H1 (cell line): ENCODE measurements around the gene GNL2.

Experiments
- CREB1 ChIP-seq: IDR thresholded peaks from 2 replicates; pipeline ENCODE4 v1.6.1; 2012; ENCODE audit warnings: inconsistent platforms
- FOSL1 ChIP-seq: IDR thresholded peaks from 2 replicates; pipeline ENCODE4 v1.6.1; 2011; ENCODE audit warnings: mild to moderate bottlenecking, low read depth, low read length, moderate library complexity; ENCODE audit not compliant: insufficient read depth
- JUND ChIP-seq: IDR thresholded peaks from 2 replicates; pipeline ENCODE4 v1.6.1; 2011; ENCODE audit warnings: mild to moderate bottlenecking, improper control_type of control experiment, low read length
- POLR2A ChIP-seq, 2 experiments: IDR thresholded peaks; 1 replicate in 1 of 2; 2 replicates in 1 of 2; pipeline ENCODE4 v1.6.1; 2011; ENCODE audit warnings: low read depth in 2 of 2, low read length in 2 of 2, mild to moderate bottlenecking in 2 of 2; ENCODE audit errors: control extremely low read depth in 1 of 2
- RNF2 ChIP-seq: fragments of 200-900, 300-1000 bp; sonication (generic); IDR thresholded peaks from 2 replicates; pipeline ENCODE4 v1.7.1; 2016; ENCODE audit warnings: borderline replicate concordance, low read depth, mild to moderate bottlenecking, antibody characterized with exemption, low read length; ENCODE audit not compliant: poor library complexity, severe bottlenecking; ENCODE audit errors: missing control alignments
- TF ChIP-seq, protein P1 (sequence below), 3 experiments: IDR thresholded peaks; 1 replicate in 2 of 3; 2 replicates in 1 of 3; pipeline versions ENCODE4 v1.5.1 to v1.6.1; 2011; ENCODE audit warnings: low read length in 3 of 3, mild to moderate bottlenecking in 3 of 3, inconsistent platforms in 2 of 3, low read depth in 1 of 3, moderate library complexity in 1 of 3; ENCODE audit not compliant: insufficient read depth in 1 of 3; ENCODE audit errors: control extremely low read depth in 1 of 3

DNA sequence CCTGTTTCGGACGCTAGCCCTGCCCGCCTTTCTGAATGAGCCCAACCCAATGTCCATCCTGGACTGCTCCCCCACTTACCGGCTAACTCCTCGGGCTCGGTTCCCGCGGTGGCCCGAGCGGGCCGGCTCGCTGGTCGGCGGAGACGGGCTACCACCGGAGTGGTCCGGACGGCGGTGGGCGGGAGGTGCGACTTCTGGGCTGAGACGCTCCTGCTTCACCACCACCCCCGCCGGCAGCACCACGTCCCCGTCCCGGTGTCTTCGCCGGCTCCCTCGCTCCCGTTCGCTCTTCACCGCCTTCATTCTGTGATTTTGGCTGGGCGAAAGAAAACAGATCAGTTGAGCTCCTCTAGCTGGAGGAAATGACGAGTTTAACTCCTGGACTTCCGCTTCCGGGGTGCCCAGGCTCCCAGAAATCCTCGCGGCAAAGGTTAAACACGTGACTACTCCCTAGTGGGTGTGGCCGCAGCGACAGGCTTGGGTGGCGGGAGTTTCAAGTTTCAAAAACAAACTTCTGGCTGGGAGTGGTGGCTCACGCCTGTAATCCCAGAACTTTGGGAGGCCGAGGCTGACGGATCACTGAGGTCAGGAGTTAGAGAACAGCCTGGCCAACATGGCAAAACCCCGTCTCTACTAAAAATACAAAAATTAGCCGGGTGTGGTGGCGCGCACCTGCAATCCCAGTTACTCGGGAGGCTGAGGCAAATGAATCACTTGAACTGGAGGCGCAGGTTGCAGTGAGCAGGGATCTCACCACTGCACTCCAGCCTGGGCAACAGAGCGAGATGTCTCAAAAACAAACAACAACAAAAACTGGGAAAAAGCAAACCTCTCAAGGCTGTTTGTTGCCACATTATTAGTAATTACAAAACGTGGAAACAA is 41.6 kb downstream of the GNL2 start, which contains the start of gene SNIP1:
- TF ChIP-seq JUND (no peak), POLR2A (IDR thresholded peaks at IDR 0.05; ENCODE audit: control extremely low read depth in 1 of 2, low read depth in 2 of 2, low read length in 2 of 2) (peak; percentile 37 to 82), RNF2 (no peak), FOSL1 (no peak), CREB1 (peak; percentile 73)
- TF ChIP-seq, protein P1, sequence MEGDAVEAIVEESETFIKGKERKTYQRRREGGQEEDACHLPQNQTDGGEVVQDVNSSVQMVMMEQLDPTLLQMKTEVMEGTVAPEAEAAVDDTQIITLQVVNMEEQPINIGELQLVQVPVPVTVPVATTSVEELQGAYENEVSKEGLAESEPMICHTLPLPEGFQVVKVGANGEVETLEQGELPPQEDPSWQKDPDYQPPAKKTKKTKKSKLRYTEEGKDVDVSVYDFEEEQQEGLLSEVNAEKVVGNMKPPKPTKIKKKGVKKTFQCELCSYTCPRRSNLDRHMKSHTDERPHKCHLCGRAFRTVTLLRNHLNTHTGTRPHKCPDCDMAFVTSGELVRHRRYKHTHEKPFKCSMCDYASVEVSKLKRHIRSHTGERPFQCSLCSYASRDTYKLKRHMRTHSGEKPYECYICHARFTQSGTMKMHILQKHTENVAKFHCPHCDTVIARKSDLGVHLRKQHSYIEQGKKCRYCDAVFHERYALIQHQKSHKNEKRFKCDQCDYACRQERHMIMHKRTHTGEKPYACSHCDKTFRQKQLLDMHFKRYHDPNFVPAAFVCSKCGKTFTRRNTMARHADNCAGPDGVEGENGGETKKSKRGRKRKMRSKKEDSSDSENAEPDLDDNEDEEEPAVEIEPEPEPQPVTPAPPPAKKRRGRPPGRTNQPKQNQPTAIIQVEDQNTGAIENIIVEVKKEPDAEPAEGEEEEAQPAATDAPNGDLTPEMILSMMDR (IDR thresholded peaks at IDR 0.05; ENCODE audit: control extremely low read depth in 1 of 3, insufficient read depth in 1 of 3, low read depth in 1 of 3, low read length in 3 of 3): no peak
